SKM-1 (cell line): Measurements from ENCODE around the gene ITGB8.
"Not testable (repeated sequence)": the region's sequence is repeated elsewhere in the genome, so short reads cannot be mapped to it uniquely, and the experiment has no call there.

ENCODE experiments used
- DNase-seq: peaks from one replicate; lab custom pipeline; 2025; ENCODE audit not compliant: unreplicated experiment; lab: John Stamatoyannopoulos, UW

ITGB8 gene

GRCh38 chr7:20330239-20330927 lies at the start of gene ITGB8:
TSS of gene ITGB8 (plus strand) at chr7:20330900. CDS start at chr7:20331807, 907 bp downstream.
- DNase-seq: no peak

- no peak for DNase-seq
Observed at GRCh38 chr7:20282959-20283358, 47.7 kb upstream of the ITGB8 start.

- no peak for DNase-seq
Observed at GRCh38 chr7:20283385-20283784, 47.3 kb upstream of the ITGB8 start.

- no peak for DNase-seq
Observed at GRCh38 chr7:20284003-20284770, 46.5 kb upstream of the ITGB8 start.

GRCh38 chr7:20284771-20285143 lies 45.9 kb upstream of the ITGB8 start:
- no peak for DNase-seq

GRCh38 chr7:20287317-20287716 lies 43.4 kb upstream of the ITGB8 start:
- DNase-seq: no peak

- DNase-seq: no peak
Observed at GRCh38 chr7:20288036-20288435, 42.7 kb upstream of the ITGB8 start.

- DNase-seq: no peak
Observed at GRCh38 chr7:20290505-20291111, 40.1 kb upstream of the ITGB8 start.

- DNase-seq: no peak
Observed at GRCh38 chr7:20293336-20293735, 37.4 kb upstream of the ITGB8 start.

- no peak for DNase-seq
Observed at GRCh38 chr7:20296444-20296843, 34.3 kb upstream of the ITGB8 start.

GRCh38 chr7:20296901-20297300 lies 33.8 kb upstream of the ITGB8 start:
- DNase-seq: no peak

GRCh38 chr7:20298486-20298901 lies 32.2 kb upstream of the ITGB8 start:
- no peak for DNase-seq

- no peak for DNase-seq
Observed at GRCh38 chr7:20299145-20299544, 31.6 kb upstream of the ITGB8 start.

- DNase-seq: no peak
Observed at GRCh38 chr7:20299647-20300312, 30.9 kb upstream of the ITGB8 start.

- no peak for DNase-seq
Observed at GRCh38 chr7:20301311-20301939, 29.3 kb upstream of the ITGB8 start.

- not testable (repeated sequence) for DNase-seq
Observed at GRCh38 chr7:20302300-20302699, 28.4 kb upstream of the ITGB8 start.

- DNase-seq: no peak
Observed at GRCh38 chr7:20302891-20303290, 27.8 kb upstream of the ITGB8 start.

- DNase-seq: no peak
Observed at GRCh38 chr7:20304366-20304765, 26.3 kb upstream of the ITGB8 start.

- DNase-seq: no peak
Observed at GRCh38 chr7:20305726-20306125, 25.0 kb upstream of the ITGB8 start.

- DNase-seq: no peak
Observed at GRCh38 chr7:20306180-20306946, 24.3 kb upstream of the ITGB8 start.
